ENCODE data around the gene EML1. TPM values are rescaled to one million over a fixed set of nuclear protein-coding genes. Genes with fewer than 3 reads are reported as not detected.

EML1 gene
- polyA plus RNA-seq, 1 donor from 2014 or later = 21.7 TPM

- Histone ChIP-seq H3K27me3 (ENCODE audit: insufficient read depth, low read depth, low read length) (no peaks in the 10 kb centered on the region), H3K79me2 (replicated peaks; ENCODE audit: insufficient read depth, low read length) (no peaks in the 10 kb centered on the region), H3K36me3 (ENCODE audit: insufficient read depth, low read length) (no peaks in the 10 kb centered on the region), H2AFZ (ENCODE audit: low read depth, low read length) (no peak overlapping the region), H3K4me2 (ENCODE audit: low read length) (no peak overlapping the region), H3K4me3 (ENCODE audit: low read length) (no peak overlapping the region), H3K9me3 (ENCODE audit: low read length) (no peaks in the 10 kb centered on the region), H3K27ac (ENCODE audit: low read length) (no peak overlapping the region), H3K9ac (ENCODE audit: low read length) (no peak overlapping the region), H3K9me2 (ENCODE audit: insufficient read depth, low read length) (no peaks in the 10 kb centered on the region), H4K20me1 (ENCODE audit: insufficient read depth) (no peaks in the 10 kb centered on the region), H3F3A (ENCODE audit: insufficient read depth, low read length, poor library complexity, severe bottlenecking) (no peaks in the 10 kb centered on the region)
- TF ChIP-seq SMC3 (conservative IDR thresholded peaks at IDR 0.05; ENCODE audit: poor library complexity) = no peak
- no peak for TF ChIP-seq POLR2AphosphoS5 (IDR thresholded peaks at IDR 0.05)
- no peak for TF ChIP-seq CTCF (IDR thresholded peaks at IDR 0.05; ENCODE audit: poor library complexity, severe bottlenecking)
- TF ChIP-seq EZH2 (IDR thresholded peaks at IDR 0.05; ENCODE audit: borderline replicate concordance, insufficient read depth, low read length, poor library complexity, severe bottlenecking) = no peak
- no peak for TF ChIP-seq REST (IDR thresholded peaks at IDR 0.05; ENCODE audit: borderline replicate concordance)
- no peak for TF ChIP-seq EP300 (conservative IDR thresholded peaks at IDR 0.05; ENCODE audit: poor library complexity, severe bottlenecking)
- no peak for TF ChIP-seq MXI1 (conservative IDR thresholded peaks at IDR 0.05; ENCODE audit: poor library complexity, severe bottlenecking)
- no peak for TF ChIP-seq RAD21 (conservative IDR thresholded peaks at IDR 0.05)
- TF ChIP-seq TAF1 (IDR thresholded peaks at IDR 0.05; ENCODE audit: low read depth) = no peak
Observed at GRCh38 chr14:99958380-99958779, 165.2 kb downstream of the EML1 start.

GRCh38 chr14:99961826-99962518, 168.8 kb downstream of the EML1 start:
- no peaks in the 10 kb centered on the region for H3K79me2 ChIP-seq (replicated peaks; ENCODE audit: insufficient read depth, low read length)
- H3K27ac ChIP-seq (ENCODE audit: low read length) = no peak overlapping the region
- H2AFZ ChIP-seq (ENCODE audit: low read depth, low read length) = no peak overlapping the region
- TF ChIP-seq TAF1 (IDR thresholded peaks at IDR 0.05; ENCODE audit: low read depth) = no peak
- no peak for TF ChIP-seq EZH2 (IDR thresholded peaks at IDR 0.05; ENCODE audit: borderline replicate concordance, insufficient read depth, low read length, poor library complexity, severe bottlenecking)
- TF ChIP-seq REST (IDR thresholded peaks at IDR 0.05; ENCODE audit: borderline replicate concordance) = no peak
- TF ChIP-seq CTCF (IDR thresholded peaks at IDR 0.05; ENCODE audit: poor library complexity, severe bottlenecking) = no peak
- no peak for TF ChIP-seq RAD21 (conservative IDR thresholded peaks at IDR 0.05)
- no peak for TF ChIP-seq SMC3 (conservative IDR thresholded peaks at IDR 0.05; ENCODE audit: poor library complexity)
- TF ChIP-seq MXI1 (conservative IDR thresholded peaks at IDR 0.05; ENCODE audit: poor library complexity, severe bottlenecking) = no peak
- TF ChIP-seq POLR2AphosphoS5 (IDR thresholded peaks at IDR 0.05) = no peak
- TF ChIP-seq EP300 (conservative IDR thresholded peaks at IDR 0.05; ENCODE audit: poor library complexity, severe bottlenecking) = no peak
- no peaks in the 10 kb centered on the region for H4K20me1 ChIP-seq (ENCODE audit: insufficient read depth)
- no peaks in the 10 kb centered on the region for H3K9me2 ChIP-seq (ENCODE audit: insufficient read depth, low read length)
- no peaks in the 10 kb centered on the region for H3K9me3 ChIP-seq (ENCODE audit: low read length)
- H3F3A ChIP-seq (ENCODE audit: insufficient read depth, low read length, poor library complexity, severe bottlenecking) = no peaks in the 10 kb centered on the region
- H3K9ac ChIP-seq (ENCODE audit: low read length) = no peak overlapping the region
- H3K36me3 ChIP-seq (ENCODE audit: insufficient read depth, low read length) = no peaks in the 10 kb centered on the region
- no peaks in the 10 kb centered on the region for H3K27me3 ChIP-seq (ENCODE audit: insufficient read depth, low read depth, low read length)
- H3K4me2 ChIP-seq (ENCODE audit: low read length) = no peak overlapping the region
- H3K4me3 ChIP-seq (ENCODE audit: low read length) = no peak overlapping the region

Measured in neural cell (in vitro differentiated cells).